ENCODE data around the gene DNAH8.

Gene DNAH8

DNA sequence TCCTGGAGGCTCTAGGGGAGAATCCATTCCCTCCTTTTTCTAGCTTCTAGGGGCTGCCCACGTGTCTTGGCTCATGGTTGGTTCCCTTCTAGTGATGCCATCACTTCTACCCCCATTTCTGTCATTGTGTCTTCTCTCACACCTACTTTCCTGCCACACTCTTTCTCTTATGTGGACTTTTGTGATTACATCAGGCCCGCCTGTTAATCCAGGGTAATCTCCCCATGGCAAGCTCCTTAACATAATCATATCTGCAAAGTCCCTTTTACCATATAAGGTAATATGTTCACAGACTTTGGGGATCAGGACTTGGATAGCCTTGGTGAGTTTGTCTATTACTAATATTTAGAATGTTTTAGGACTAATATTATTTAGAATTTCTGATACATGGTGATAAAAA, 111.9 kb downstream of the DNAH8 start:
- in situ Hi-C loops (cut with HindIII; ENCODE audit: low sequenced_read_pairs) = no loop called here

DNA sequence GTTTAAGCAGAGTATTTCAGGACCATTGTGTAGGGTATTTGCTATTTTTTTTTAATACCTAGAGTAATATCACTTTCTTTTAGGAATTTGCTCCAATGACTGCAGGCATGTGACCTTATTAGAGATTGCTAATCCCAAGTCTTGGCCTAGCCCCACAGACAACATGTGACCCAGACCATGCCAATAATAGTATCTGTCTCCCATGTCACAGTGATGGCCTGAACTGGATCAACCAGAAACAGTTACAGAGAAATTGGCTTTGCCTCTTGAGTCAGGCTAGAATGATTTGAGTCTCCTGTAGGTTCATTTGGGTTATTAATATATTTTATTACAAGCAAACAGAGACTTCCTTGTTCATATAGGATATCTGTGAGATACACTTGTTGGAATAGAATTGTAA, 116.8 kb downstream of the DNAH8 start:
- in situ Hi-C loops (cut with HindIII; ENCODE audit: low sequenced_read_pairs) = no loop called here

DNA sequence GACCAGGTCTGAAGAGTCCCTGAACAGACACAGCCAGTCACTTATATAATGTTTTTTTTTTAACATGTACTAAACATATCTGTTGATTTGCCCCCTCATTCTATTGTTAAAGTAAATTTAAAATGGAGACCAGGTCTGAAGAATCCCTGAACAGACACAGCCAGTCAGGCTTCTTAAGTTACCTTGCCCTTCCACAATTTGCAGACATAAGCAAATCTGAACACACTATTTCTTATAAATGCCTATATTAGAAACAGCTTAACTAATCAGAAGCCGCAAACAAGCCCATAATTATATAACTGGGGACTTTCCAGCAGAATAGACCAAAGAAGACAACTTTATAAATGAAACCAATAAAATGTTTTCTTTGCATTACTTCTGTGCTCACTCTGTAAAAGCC, 118.2 kb downstream of the DNAH8 start:
- in situ Hi-C loops (cut with HindIII; ENCODE audit: low sequenced_read_pairs) = no loop called here

DNA sequence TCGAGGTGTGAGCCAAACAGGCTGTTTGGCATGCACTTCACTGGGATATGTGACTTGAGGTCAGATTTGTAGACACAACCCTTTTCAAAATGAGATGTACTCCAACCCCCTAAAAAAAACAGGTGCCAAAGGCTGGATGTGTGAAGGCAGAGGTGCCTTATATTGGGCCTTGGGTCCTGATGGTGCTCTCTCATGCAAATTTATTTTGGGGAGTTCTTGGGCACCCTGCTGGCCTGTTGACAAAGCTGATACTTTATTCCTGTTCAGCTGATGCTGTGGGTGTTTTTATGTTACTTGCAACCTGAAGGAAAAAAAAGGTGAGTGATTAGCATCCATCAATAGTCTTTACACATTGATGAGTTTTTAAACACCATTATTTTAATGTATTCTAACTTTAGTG, 121.5 kb downstream of the DNAH8 start:
- in situ Hi-C loops (cut with HindIII; ENCODE audit: low sequenced_read_pairs) = no loop called here

DNA sequence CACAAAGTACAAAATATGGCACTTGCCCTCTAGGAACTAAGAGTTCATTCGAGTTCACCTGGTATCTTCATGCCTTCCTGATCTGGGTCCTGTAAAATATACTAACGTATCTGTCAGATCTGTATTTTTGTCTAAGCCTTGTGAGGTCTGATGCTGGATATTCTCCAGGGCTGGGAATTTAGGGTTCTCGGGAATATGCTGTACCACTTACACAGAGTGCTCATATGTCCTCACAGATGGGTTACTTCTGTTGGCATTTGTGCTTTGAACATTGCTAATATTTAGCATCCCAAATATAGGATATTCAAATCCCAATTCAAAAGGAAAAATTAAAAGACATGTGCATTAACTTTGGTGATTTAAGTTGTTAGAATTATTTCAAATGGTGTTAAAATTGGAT, 122.0 kb downstream of the DNAH8 start:
- in situ Hi-C loops (cut with HindIII; ENCODE audit: low sequenced_read_pairs) = no loop called here

DNA sequence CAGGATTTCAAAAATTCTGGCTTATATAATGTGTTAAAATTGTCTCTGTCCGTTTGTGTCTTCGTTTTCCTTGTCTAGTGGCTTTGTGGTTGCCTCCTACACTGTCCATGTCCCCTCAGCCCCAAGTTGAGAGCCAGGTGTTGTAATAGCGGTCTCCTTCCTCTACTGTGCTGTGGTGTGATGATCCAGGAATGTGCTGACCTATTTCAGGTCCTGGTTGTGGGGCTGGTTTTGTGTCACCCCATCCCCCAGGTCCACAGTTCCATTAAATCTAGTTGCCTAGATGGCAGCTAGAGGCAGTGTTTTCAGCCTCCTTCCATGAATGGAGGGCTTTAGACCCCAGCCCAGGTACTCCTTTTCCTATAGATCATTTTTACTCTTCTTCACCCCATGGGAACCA, 128.7 kb downstream of the DNAH8 start:
- in situ Hi-C loops (cut with HindIII; ENCODE audit: low sequenced_read_pairs) = loop anchor here (5.0 kb wide), 1 partner anchor 46 kb away; no protein-coding TSS in a partner anchor

DNA sequence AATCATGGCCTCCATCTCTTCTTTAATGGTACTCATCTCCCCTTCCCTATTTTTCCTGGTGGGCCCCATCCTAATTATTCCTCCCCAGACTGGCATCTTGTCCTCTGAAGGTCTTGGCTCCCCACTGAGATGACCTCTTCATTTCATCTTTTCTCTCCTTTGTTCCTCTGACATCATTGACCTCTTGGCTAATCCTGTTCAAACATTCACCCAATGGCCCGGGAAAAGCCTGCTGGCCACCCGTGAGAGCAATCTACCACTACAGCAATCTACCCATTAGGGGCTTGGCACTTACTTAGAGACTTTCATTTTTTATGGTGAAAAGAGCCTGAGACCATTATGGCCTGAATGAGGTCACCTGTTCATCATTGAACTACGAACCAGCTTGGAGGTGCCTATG, 130.8 kb downstream of the DNAH8 start:
- in situ Hi-C loops (cut with HindIII; ENCODE audit: low sequenced_read_pairs) = no loop called here

DNA sequence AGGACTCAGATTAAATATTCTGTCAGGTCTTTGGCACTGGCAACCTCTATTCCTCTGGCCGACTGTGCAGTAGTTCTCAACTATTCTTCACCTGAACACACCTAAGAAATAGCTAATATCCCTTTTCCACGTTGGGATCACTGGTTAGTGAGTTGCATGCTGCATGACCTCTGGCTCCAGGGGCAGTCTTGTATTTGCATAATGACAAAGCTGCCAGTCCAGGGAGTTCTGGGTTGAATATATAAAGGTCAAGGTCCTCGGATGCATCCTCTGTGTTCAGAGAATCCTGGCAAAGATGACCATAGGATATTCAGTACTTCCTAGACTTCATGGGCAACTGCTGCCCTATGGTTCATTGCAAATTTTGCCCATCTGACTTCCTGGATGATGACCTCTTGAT, 131.2 kb downstream of the DNAH8 start:
- in situ Hi-C loops (cut with HindIII; ENCODE audit: low sequenced_read_pairs) = no loop called here

DNA sequence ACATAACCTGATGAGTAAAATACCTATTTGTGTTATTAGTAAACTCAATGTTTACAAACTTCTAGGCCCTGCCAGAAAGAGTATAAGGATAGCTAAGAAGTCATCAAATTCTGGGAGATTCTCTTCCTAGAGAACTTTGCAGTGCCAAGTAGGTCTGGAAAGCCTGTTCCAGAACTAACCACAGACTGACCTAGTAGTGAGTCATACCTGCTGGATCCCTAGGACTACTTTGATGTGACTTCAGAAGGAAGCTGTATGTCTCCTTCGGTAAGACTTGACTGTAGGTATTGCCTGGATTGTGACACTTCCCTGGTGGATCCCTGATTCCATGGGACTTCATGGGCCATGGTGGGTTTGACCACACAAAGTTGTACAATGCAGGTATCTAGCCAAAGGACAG, 131.7 kb downstream of the DNAH8 start:
- in situ Hi-C loops (cut with HindIII; ENCODE audit: low sequenced_read_pairs) = no loop called here

DNA sequence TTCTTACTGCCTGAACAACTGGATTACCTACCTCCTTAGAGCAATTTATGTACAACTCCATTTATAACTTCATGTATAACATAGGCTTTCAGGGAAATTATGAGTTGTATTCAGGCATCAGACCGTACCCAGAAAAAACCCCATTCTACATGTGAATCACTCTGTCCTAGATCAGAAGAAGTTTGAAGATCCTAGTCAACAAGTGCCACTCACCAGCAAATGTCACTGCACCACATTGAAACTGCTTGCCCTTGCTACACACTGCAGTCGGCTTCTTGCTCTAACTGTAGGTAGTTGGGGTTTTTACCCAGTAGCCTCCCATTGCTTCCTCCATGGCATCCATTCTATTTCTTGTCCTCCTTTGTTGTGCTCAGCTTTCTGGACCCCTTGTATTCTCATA, 132.4 kb downstream of the DNAH8 start:
- in situ Hi-C loops (cut with HindIII; ENCODE audit: low sequenced_read_pairs) = no loop called here

DNA sequence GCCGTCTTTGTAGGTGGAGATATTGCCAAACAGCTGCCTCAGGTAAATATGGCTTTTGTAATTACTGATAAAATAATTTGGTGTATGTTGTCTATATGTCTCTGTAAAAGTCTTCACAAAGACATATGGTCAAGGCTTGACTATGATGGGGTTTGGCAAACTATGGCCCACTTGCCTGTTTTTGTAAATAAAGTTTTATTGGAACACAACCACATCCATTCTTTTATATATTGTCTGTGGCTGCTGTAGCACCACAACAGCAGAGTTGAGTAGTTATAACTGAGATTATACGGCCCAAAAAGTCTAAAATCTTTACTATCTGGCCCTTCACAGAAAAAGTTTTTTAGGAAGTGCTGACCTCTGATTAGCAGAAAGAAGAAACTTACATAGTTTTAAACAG, 133.6 kb downstream of the DNAH8 start:
- in situ Hi-C loops (cut with HindIII; ENCODE audit: low sequenced_read_pairs) = no loop called here

DNA sequence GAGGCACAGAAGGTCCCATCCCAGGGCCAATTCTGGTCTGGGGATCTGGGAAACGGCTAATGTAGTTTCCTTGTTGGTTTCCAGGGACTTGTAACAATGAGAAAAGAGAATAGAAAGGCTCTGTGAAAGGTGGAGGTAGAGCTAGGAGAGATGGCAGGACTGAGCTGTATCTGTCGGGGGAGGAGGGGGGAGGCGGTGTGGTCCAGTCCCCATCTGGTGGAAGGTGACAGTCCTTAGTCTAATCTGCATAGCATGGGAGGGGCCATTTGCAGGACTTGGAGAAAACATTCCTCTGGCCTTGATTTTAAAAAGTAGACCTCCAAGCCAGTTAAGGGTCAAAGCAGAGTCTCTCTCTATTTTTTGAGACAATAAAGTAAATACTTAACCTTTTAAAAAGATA, 137.1 kb downstream of the DNAH8 start:
- in situ Hi-C loops (cut with HindIII; ENCODE audit: low sequenced_read_pairs) = no loop called here

DNA sequence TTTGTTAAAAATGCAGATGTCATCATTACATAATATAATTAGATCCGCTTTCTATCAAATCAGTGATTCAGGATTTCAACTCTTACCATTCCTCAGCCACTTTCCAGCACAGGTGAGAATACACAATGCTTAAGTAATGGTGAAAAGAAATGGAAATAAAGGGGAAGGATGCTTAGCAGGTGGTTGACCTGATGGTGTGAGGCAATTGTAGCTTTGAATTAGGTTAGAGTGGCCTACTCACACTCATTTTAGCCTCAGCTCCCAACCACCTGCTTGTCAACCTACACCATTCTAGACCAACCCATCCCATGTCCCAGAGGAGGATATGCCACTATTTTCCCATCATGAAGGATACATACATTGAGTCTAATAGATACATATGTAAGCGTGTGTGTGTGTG, 138.1 kb downstream of the DNAH8 start:
- in situ Hi-C loops (cut with HindIII; ENCODE audit: low sequenced_read_pairs) = no loop called here

DNA sequence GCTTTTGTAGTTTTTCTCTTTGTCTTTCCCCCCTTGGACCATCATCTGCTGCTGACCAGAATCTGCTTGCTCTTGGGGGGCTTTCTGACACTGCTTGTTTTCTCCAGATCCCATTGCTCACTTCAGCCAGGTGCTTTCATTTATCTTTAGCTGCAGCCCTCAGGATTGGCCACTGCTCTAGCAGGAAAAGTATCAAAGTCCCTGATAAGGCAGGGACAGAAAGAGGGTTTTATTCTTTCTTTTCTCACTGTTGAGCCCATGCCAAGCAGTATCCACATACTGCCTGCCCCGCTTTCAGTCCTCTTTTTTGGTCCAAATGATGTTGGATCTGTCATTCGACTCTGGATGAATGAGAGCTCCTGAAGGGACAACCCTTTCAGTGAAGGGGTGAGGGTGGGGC, 141.4 kb downstream of the DNAH8 start:
- in situ Hi-C loops (cut with HindIII; ENCODE audit: low sequenced_read_pairs) = no loop called here

DNA sequence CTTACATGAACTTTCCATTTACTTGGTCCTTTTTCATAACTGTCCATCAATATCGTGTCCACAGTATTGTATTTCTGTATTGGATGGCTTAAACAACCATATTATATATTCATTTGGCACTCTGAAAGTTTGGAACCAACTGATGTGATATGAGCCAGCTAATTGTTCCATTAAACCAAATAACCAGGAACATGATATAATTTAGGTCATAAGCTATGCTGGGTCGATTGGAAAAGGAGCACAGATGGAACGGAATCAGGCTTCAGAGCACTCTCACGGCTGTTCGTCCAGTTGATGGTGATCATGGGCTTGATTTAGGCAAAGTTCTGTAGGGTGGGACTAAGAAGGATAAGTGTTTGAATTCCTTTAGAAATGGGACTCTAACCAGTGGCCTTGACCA, 142.7 kb downstream of the DNAH8 start:
- in situ Hi-C loops (cut with HindIII; ENCODE audit: low sequenced_read_pairs) = no loop called here

DNA sequence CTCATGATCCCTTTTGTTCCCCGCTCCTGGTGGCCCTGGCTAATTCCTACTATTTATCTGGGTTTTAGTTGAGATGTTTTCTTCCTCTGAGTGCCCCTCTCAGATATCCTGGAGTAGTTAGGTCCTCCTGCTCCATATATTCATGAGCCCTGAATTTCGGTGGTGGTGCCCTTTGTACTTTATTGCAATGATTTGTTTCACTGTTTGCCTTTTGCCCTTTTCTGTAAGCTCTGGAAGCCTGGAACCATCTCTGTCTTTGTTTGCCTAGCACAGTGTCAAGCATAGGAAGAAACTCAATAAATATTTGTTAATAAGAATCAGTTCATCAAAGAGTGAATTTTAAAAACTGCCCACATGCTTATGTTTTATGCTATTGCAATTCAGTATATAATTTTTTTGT, 144.9 kb downstream of the DNAH8 start:
- in situ Hi-C loops (cut with HindIII; ENCODE audit: low sequenced_read_pairs) = no loop called here

DNA sequence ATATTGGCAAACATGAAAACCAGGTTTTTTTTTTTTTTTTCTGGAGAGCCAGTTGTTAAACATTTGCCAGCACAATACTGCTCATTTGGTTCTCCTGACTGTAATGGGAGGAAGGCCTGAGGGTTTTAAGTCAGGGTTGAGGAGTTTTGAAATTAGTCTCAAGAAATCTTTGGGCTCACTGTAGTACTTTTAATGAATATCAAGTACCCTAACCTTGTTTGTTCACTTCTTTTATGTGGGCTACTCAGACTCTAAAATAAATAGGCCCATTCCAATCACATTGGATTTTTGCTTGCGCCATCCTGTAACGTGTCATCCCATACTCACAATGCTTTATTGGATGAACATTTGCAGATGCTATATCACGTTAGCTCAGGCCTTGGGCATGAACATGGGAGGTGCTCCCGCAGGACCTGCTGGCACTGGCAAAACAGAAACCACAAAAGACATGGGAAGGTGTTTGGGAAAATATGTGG, 146.9 kb downstream of the DNAH8 start:
- in situ Hi-C loops (cut with HindIII; ENCODE audit: low sequenced_read_pairs) = no loop called here

DNA sequence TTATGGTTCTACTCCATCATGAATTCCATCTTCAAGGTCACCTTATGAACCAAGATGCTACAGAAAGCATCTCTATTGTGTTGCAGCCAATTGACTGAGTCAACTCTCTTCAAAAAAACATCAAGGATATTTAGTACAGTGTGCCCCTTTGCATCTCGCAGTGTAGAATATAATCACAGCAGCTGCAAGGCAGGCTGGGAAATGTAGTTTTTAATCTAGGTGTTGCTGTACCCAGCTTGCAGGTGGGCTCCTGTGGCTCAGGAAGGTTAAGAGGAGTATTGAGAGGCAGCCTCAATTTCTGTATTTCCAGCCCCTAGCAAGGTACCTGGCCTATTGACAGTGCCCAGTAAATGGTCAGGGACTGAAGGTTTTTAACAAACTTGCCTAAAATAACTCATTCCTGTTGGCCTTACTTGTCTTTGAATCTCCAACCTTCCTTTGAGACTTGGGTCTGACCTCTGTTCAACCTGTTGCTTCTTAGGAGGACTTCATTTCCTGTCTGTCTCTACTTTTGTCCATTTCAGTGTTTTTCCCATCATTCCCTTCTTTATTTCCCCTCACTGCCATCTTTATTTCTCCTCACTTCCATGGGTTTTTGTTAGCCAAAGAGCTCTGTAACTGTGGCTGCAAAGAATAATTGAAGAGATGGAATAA, 150.5 kb downstream of the DNAH8 start:
- in situ Hi-C loops (cut with HindIII; ENCODE audit: low sequenced_read_pairs) = no loop called here

DNA sequence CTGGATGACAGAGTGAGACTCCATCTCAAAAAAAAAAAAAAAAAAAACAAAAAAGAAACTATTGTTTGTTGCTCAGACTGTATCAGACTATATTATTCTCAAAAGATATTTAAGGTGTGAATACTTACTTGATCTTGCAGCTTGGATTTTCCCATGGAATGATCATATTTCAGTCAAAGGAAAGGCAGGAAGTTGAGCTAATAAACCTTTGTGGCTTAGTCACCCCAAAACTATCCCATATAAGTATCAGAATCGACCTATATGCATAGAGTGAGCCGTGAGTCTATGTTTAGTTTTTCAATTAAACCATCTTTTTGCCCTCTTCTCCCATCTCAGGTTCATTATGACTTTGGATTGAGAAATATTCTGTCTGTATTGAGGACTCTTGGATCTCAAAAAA, 152.6 kb downstream of the DNAH8 start:
- in situ Hi-C loops (cut with HindIII; ENCODE audit: low sequenced_read_pairs) = no loop called here

DNA sequence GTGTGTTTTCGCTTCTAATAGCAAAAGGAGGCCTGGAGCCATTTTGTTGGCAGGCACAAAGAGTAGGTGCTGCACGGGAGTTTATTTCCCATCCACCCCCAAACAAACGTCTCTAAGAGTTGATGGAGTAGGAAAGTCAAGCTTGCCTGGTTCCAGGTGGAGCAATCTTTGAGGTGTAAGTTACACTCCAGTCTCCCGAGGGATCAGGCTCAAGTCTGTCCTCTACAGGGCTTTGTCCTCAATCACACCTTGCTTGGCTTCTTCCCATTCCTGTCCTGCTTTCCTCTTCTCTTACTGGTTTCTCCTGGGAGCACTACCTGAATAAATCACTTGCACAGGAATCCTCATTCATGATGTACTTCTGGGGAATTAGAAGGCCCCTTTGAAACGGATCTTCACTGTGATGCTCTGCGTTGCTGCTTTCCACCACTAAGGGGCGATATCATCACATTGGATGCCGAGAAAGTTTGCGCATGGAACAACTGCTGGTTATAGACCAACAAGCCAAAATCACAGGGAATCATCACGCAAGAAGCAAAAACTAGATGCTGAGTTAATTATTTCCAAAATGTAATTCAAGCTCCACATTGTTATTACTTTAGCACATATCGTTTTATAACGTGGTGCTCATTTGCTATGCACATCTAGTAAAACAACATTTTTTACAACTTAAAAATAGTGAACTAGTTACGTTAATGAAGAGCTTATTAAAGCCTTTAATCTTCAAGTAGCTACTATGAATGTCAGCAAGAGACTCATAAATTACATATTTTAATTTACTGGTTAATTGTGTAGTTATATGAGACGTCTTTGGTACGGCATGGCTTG, 156.8 kb downstream of the DNAH8 start:
- in situ Hi-C loops (cut with HindIII; ENCODE audit: low sequenced_read_pairs) = loop anchor here (5.0 kb wide), 1 partner anchor 445 kb away; no protein-coding TSS in a partner anchor

DNA sequence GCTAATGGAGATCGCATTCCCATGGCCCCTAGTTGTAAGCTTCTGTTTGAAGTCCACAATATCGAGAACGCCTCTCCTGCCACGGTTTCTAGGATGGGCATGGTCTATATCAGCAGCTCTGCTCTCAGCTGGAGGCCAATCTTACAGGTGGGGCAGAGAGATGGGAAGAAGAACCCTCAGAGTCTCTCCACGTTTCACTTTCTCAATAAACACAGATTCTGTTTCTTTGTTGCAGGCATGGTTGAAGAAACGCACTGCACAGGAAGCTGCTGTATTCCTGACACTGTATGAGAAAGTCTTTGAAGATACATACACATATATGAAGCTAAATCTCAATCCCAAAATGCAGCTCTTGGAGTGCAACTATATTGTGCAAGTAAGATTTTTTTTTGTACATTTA, 157.9 kb downstream of the DNAH8 start:
- in situ Hi-C loops (cut with HindIII; ENCODE audit: low sequenced_read_pairs) = loop anchor here (5.0 kb wide), 1 partner anchor 444 kb away; no protein-coding TSS in a partner anchor

DNA sequence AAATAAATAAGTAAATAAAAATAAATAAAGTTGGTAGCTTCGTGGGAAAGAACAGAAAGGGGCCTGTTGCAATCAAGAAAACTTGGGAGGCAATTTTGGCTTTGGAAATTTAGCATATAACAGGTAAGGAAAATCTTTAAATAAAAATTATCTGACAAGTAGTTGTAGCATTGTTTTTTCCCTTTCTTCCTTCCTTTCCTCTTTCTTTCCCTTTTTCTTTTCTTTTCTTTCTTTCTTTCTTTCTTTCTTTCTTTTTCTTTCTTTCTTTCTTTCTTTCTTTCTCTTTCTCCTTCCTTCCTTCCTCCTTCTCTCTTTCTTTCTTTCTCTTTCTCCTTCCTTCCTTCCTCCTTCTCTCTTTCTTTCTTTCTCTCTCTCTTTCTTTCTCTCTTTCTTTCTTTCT, 158.7 kb downstream of the DNAH8 start:
- in situ Hi-C loops (cut with HindIII; ENCODE audit: low sequenced_read_pairs) = loop anchor here (5.0 kb wide), 1 partner anchor 443 kb away; no protein-coding TSS in a partner anchor
